Activated CD8-positive, alpha-beta T cell treated with anti-CD3 and anti-CD28 coated beads for 36 hours (primary cell): ENCODE results near the gene CDKN3. TPM values are rescaled to one million over a fixed set of nuclear protein-coding genes. Genes with fewer than 3 reads are reported as not detected.
A peak's percentile ranks its signal among the peaks of the same experiment; 100 is the strongest.

Experiments used
- ATAC-seq: fragments of 200-7000 bp; cut with Tn5 transposase; one replicate; pipeline ENCODE4 v1.10.0; 2021; ENCODE audit warnings: mild to moderate bottlenecking, moderate library complexity
- CTCF ChIA-PET: fragments of 350-600 bp; sonication (Branson Sonifier 250); formaldehyde crosslinking; loops from one replicate; lab custom pipeline; 2021; ENCODE audit warnings: antibody characterized with exemption; lab: Charles Lee
- POLR2A ChIA-PET: fragments of 350-600 bp; sonication (Branson Sonifier 250); formaldehyde crosslinking; loops from one replicate; lab custom pipeline; 2021; ENCODE audit warnings: antibody characterized with exemption; lab: Charles Lee
- DNase-seq: peaks from one replicate; pipeline ENCODE4 v3.0.0-alpha.2; 2020
- H3K27ac Mint-ChIP-seq: one replicate; pipeline ENCODE4 v1.8.0; 2021; ENCODE audit warnings: mild to moderate bottlenecking, mixed read lengths
- H3K27me3 Mint-ChIP-seq: one replicate; pipeline ENCODE4 v1.8.0; 2021; ENCODE audit warnings: mixed read lengths
- H3K36me3 Mint-ChIP-seq: one replicate; pipeline ENCODE4 v1.8.0; 2021; ENCODE audit warnings: low read depth, mixed read lengths
- H3K4me1 Mint-ChIP-seq: one replicate; pipeline ENCODE4 v1.8.0; 2021; ENCODE audit warnings: low read depth, mixed read lengths
- H3K4me3 Mint-ChIP-seq: one replicate; pipeline ENCODE4 v1.8.0; 2021; ENCODE audit warnings: mild to moderate bottlenecking, moderate library complexity, mixed read lengths
- H3K9me3 Mint-ChIP-seq: one replicate; pipeline ENCODE4 v1.8.0; 2021; ENCODE audit warnings: mixed read lengths
- CTCF ChIP-seq: fragments of 200-600 bp; IDR thresholded peaks from one replicate; pipeline ENCODE4 v1.8.0; 2022; ENCODE audit warnings: antibody characterized with exemption, mild to moderate bottlenecking
- intact Hi-C: fragments of 100-400 bp; cut with micrococcal nuclease; formaldehyde crosslinking; loops from one replicate; pipeline ENCODE4 v1.10.0; 2022
- total RNA-seq, 2 experiments: library from RNA; stranded (reverse); gene quantifications; one replicate each; pipeline ENCODE4 v1.2.3, GENCODE V29; 2021

CDKN3 gene
- total RNA-seq, 2 experiments from 2014 or later: 88.0 to 92.7 TPM

DNA sequence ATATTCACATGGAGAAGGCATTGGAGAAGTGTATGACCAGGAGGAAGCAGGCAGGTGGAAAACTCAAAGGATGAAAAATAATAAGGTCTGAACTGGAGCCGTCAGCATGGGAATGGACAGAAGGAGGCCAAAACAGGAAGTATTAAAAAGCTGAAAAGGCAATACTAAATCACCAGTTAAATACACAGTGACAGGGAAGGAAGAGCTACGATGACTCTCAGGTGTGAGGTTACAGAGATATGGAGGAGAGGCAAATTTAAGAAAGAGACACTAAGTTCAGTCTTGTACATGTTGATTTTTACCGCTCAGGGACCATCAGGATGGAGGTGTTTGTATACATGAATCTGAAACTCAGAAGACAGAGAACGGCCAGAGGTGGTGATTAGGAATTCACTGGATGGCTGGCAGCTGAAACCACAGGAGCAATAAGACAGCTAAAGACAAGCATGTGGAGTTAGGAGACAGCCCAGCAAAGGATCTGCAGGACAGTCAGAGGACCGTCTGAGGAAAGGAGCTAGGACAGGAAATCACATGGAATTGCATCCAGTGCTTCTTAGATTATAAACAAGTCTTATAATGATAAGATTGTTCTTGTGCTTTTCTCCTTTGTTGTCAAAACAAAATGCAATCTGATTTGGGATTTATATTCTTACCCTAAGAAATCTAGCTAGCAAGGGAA, 33.9 kb upstream of the CDKN3 start:
- intact Hi-C loops: no loop called here
- Mint-ChIP-seq H3K36me3 (no peaks in the 10 kb centered on the region), H3K9me3 (no peaks in the 10 kb centered on the region), H3K4me1 (no peaks in the 10 kb centered on the region), H3K27ac (no peak overlapping the region), H3K27me3 (peaks cover 15% of the 10 kb centered on the region), H3K4me3 (no peak overlapping the region)
- TF ChIP-seq CTCF: no peak
- ChIA-PET CTCF (interaction anchor here (1.4 to 2.6 kb wide), 3 partner anchors 15 to 410 kb away, joined by 3 to 12 read pairs (median 3); no protein-coding TSS in a partner anchor), POLR2A (no interaction called here)
- ATAC-seq: no peak
- DNase-seq: no peak

DNA sequence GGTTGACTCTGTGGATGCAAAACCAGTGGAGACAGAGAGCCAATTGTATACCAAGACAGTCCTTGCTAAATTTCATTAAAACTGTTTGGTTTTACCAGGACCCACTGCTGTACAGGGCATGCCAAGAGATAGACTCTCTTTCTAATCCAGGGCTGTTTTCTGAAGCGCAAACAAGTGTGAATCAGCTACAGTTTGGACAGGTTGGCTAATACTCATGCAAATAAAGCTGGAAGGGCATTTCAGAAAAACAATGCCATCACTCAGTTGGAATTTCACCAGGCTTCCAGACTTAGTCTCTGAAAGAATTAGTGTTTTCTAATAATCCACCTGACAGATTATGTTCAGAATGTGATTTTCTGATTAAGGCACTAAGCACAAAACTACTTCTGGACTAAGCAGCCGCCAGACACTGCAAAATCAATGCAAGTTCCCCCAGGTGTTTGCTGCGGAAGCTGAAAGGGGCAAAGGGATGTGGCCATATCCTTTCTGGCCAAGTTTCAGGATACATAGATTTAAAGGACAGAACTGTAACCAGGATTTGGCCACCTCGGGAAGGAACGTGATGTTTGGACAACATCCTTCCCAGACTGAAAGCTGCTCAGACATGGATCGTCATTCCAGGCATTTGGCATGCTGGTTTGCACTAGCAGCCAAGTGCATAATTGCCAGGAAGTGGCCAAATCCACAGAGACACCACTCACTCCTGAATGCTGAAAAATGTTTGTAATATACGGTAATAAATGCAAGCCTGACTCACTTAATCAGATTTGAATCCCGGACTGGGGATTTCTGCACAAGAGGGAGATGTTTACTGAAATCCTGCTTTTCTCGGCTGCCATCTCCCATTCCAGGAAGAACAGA, 32.0 kb upstream of the CDKN3 start:
- no peak overlapping the region for H3K27ac Mint-ChIP-seq
- ATAC-seq (no peak), DNase-seq (no peak)
- no peaks in the 10 kb centered on the region for H3K9me3 Mint-ChIP-seq
- intact Hi-C loops: no loop called here
- no peak overlapping the region for H3K4me3 Mint-ChIP-seq
- CTCF ChIA-PET: interaction anchor here (1.1 kb wide), 2 partner anchors 17 to 410 kb away, joined by 3 read pairs; no protein-coding TSS in a partner anchor
- no peaks in the 10 kb centered on the region for H3K4me1 Mint-ChIP-seq
- H3K27me3 Mint-ChIP-seq: peaks cover 13% of the 10 kb centered on the region
- no peaks in the 10 kb centered on the region for H3K36me3 Mint-ChIP-seq
- POLR2A ChIA-PET: no interaction called here
- TF ChIP-seq CTCF: no peak

- DNase-seq (peak; percentile 55), ATAC-seq (peak; percentile 97)
- POLR2A ChIA-PET: no interaction called here
These were observed 29.8 kb upstream of the CDKN3 start for GRCh38 chr14:54366736-54367735.

DNA sequence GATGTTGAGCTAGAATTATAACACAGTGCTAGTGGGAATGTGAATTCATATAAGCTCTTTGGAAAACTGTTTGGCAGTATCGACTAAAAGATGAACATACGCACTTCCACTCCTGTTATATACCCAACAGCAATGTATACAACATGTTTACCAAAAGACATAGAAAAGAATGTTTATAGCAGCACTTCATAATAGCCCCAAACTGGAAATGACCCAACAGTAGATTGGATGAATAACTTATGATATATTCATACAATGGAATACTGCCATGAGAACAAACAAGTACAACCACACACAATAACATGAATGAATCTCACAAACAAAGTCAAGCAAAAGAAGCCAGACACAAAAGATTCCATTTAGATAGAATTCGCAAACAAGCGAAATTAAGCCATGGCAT, 28.5 kb upstream of the CDKN3 start:
- peaks cover 7% of the 10 kb centered on the region for H3K27me3 Mint-ChIP-seq
- intact Hi-C loops: no loop called here
- no peaks in the 10 kb centered on the region for H3K9me3 Mint-ChIP-seq
- no peak for TF ChIP-seq CTCF
- no peak overlapping the region for H3K4me3 Mint-ChIP-seq
- no peaks in the 10 kb centered on the region for H3K4me1 Mint-ChIP-seq
- H3K27ac Mint-ChIP-seq: no peak overlapping the region
- DNase-seq (no peak), ATAC-seq (no peak)
- POLR2A ChIA-PET: no interaction called here
- CTCF ChIA-PET: no interaction called here
- H3K36me3 Mint-ChIP-seq: no peaks in the 10 kb centered on the region

More at GRCh38 chr14:54366736-54367735, 29.8 kb upstream of the CDKN3 start:
- CTCF ChIA-PET: interaction anchor here (0.7 to 1.4 kb wide), 8 partner anchors 13 to 140 kb away, joined by 3 to 5 read pairs (median 4); partner anchors contain the start of gene CDKN3
- Mint-ChIP-seq H3K4me3 (no peak overlapping the region), H3K9me3 (no peaks in the 10 kb centered on the region), H3K36me3 (no peaks in the 10 kb centered on the region), H3K27ac (no peak overlapping the region), H3K4me1 (no peaks in the 10 kb centered on the region), H3K27me3 (peaks cover 11% of the 10 kb centered on the region)
- peak; percentile 28 for TF ChIP-seq CTCF
- intact Hi-C loops: no loop called here
